Sigmoid colon (tissue), 7 donors: ENCODE results near the gene MAEA. TPM values are rescaled to one million over a fixed set of nuclear protein-coding genes. Genes with fewer than 3 reads are reported as not detected.

Experiments
- DNase-seq: peaks from one replicate; pipeline ENCODE4 v3.0.0-alpha.2; 2019
- H3K27ac ChIP-seq, 4 donors: fragments of 200-600 bp; sonication (generic); one replicate each; pipeline ENCODE4 v1.5.1; 2016 to 2019; ENCODE audit warnings: mild to moderate bottlenecking in 1 of 4
- H3K27me3 ChIP-seq, 3 donors: fragments of 200-600 bp; sonication (generic); one replicate each; pipeline ENCODE4 v1.5.1; 2019; ENCODE audit warnings: mild to moderate bottlenecking in 1 of 3
- H3K36me3 ChIP-seq, 4 donors: fragments of 200-600 bp; sonication (generic); one replicate each; pipeline ENCODE4 v1.5.1; 2016 to 2019
- H3K4me1 ChIP-seq, 4 donors: fragments of 200-600 bp; sonication (generic); one replicate each; pipeline ENCODE4 v1.5.1; 2017 to 2019
- H3K4me3 ChIP-seq, 4 donors: fragments of 200-600 bp; sonication (generic); one replicate each; pipeline ENCODE4 v1.5.1; 2017 to 2019; ENCODE audit warnings: mild to moderate bottlenecking in 2 of 4, moderate library complexity in 1 of 4
- H3K9me3 ChIP-seq, 4 donors: fragments of 200-600 bp in 3 of 4; sonication (generic) in 3 of 4; one replicate each; pipeline versions ENCODE4 v1.5.1 to v1.6.1; 2013 to 2019
- CTCF ChIP-seq, 4 experiments: fragments of 450-650 bp in 3 of 4; fragments of 200-600 bp in 1 of 4; IDR thresholded peaks; one replicate each; pipeline ENCODE4 v1.5.1; 2016 to 2019; ENCODE audit warnings: antibody characterized with exemption in 4 of 4, mild to moderate bottlenecking in 3 of 4, moderate library complexity in 2 of 4
- EP300 ChIP-seq, 4 donors: sonication (generic); formaldehyde crosslinking; IDR thresholded peaks; one replicate each; pipeline ENCODE4 v1.6.1; 2017; ENCODE audit warnings: antibody characterized with exemption in 4 of 4
- POLR2A ChIP-seq, 2 donors: fragments of 450-650 bp; IDR thresholded peaks; one replicate each; pipeline ENCODE4 v1.6.1; 2016; ENCODE audit warnings: antibody characterized with exemption in 2 of 2, mild to moderate bottlenecking in 2 of 2, moderate library complexity in 2 of 2
- POLR2AphosphoS5 ChIP-seq, 4 donors: sonication (generic); formaldehyde crosslinking; IDR thresholded peaks; one replicate each; pipeline ENCODE4 v1.6.1; 2017; ENCODE audit warnings: antibody characterized with exemption in 4 of 4
- WGBS, 2 donors: extraction: QIAGEN DNeasy Blood & Tissue Kit; methylation state at CpG; one replicate each; pipeline ENCODE4 v1.1.7; 2013; 5-methylcytosine and 5-hydroxymethylcytosine counted together
- intact Hi-C: fragments of 100-400 bp; cut with DNase I; formaldehyde crosslinking; loops from one replicate; pipeline ENCODE4 v1.15.1; 2023
- polyA plus RNA-seq, 3 donors: library from polyadenylated mRNA; stranded (reverse); fragments of 200-250 nt; gene quantifications; one replicate each; pipeline ENCODE4 v1.2.3, GENCODE V29; 2013
- total RNA-seq, 4 donors: library from RNA; depleted of rRNA; stranded (reverse); fragments of >200 nt; gene quantifications; one replicate each; pipeline ENCODE4 v1.1.0, GENCODE V29; 2016
- donor health status: healthy with polysubstance abuse.
- donor health status: Bipolar disorder and iron deficiency.
- donor health status: healthy.

The MAEA gene
- total and polyA plus RNA-seq, 7 donors, result 44.2 to 89.8 (median 53.0) TPM

- TF ChIP-seq POLR2A (IDR thresholded peaks at IDR 0.05), result no peak
- Histone ChIP-seq H3K27ac (no peak overlapping the region), H3K4me1 (peaks cover 0 to 18% (median 8%) of the 10 kb centered on the region in 4 donors), H3K27me3 (no peaks in the 10 kb centered on the region), H3K9me3 (no peaks in the 10 kb centered on the region), H3K36me3 (peaks cover 0 to 64% (median 22%) of the 10 kb centered on the region in 4 donors), H3K4me3 (no peak overlapping the region)
- DNase-seq, result no peak
- 94 to 96% methylated on average over 18 of the region's 18 CpGs for WGBS, 2 donors
- intact Hi-C loops, result loop anchor here (10.0 kb wide), 1 partner anchor 160 kb away; no protein-coding TSS in a partner anchor
Observed at GRCh38 chr4:1354983-1355275, 65.2 kb downstream of the MAEA start.

GRCh38 chr4:1355378-1355777, 65.7 kb downstream of the MAEA start:
- DNase-seq, result no peak
- WGBS, 2 donors, result 92 to 95% methylated on average over 14 of the region's 14 CpGs
- TF ChIP-seq EP300 (IDR thresholded peaks at IDR 0.05) (no peak), POLR2A (IDR thresholded peaks at IDR 0.05) (no peak), CTCF (IDR thresholded peaks at IDR 0.05) (no peak), POLR2AphosphoS5 (IDR thresholded peaks at IDR 0.05) (no peak)
- H3K4me3 ChIP-seq, result no peak overlapping the region
- H3K27ac ChIP-seq, result no peak overlapping the region
- no peaks in the 10 kb centered on the region for H3K27me3 ChIP-seq
- no peaks in the 10 kb centered on the region for H3K9me3 ChIP-seq
- intact Hi-C loops, result loop anchor here (10.0 kb wide), 1 partner anchor 159 kb away; no protein-coding TSS in a partner anchor
- peaks cover 0 to 60% (median 19%) of the 10 kb centered on the region in 4 donors for H3K36me3 ChIP-seq
- H3K4me1 ChIP-seq, result peaks cover 0 to 16% (median 8%) of the 10 kb centered on the region in 4 donors

- no peak overlapping the region for H3K27ac ChIP-seq
- intact Hi-C loops, result loop anchor here (2.0 to 10.0 kb wide), 2 partner anchors 158 to 274 kb away; no protein-coding TSS in a partner anchor
- H3K27me3 ChIP-seq, result no peaks in the 10 kb centered on the region
- no peak for DNase-seq
- peaks cover 0 to 60% (median 20%) of the 10 kb centered on the region in 4 donors for H3K36me3 ChIP-seq
- peaks cover 0 to 13% (median 8%) of the 10 kb centered on the region in 4 donors for H3K4me1 ChIP-seq
- TF ChIP-seq EP300 (IDR thresholded peaks at IDR 0.05) (no peak), CTCF (IDR thresholded peaks at IDR 0.05) (peak; percentile 27 to 81 (median 64))
- 66 to 69% methylated on average over 28 of the region's 28 CpGs for WGBS, 2 donors
- no peaks in the 10 kb centered on the region for H3K9me3 ChIP-seq
- H3K4me3 ChIP-seq, result no peak overlapping the region
Observed at GRCh38 chr4:1356181-1356998, 66.7 kb downstream of the MAEA start.

GRCh38 chr4:1357356-1358248, 67.9 kb downstream of the MAEA start:
- intact Hi-C loops, result loop anchor here (2.0 to 10.0 kb wide), 2 partner anchors 157 to 273 kb away; no protein-coding TSS in a partner anchor
- Histone ChIP-seq H3K27ac (no peak overlapping the region), H3K36me3 (peaks cover 0 to 54% (median 20%) of the 10 kb centered on the region in 4 donors), H3K4me3 (no peak overlapping the region), H3K4me1 (peaks cover 0 to 6% (median 2%) of the 10 kb centered on the region in 4 donors), H3K27me3 (no peaks in the 10 kb centered on the region), H3K9me3 (no peaks in the 10 kb centered on the region)
- 96 to 97% methylated on average over 27 of the region's 27 CpGs for WGBS, 2 donors
- DNase-seq, result no peak
- no peak for TF ChIP-seq EP300 (IDR thresholded peaks at IDR 0.05)
- no peak for TF ChIP-seq POLR2AphosphoS5 (IDR thresholded peaks at IDR 0.05)
- TF ChIP-seq POLR2A (IDR thresholded peaks at IDR 0.05), result no peak
- no peak for TF ChIP-seq CTCF (IDR thresholded peaks at IDR 0.05)
